T-helper 1 cell treated with Interleukin-12 subunit alpha and Interleukin-12 subunit beta and Interleukin-4 antibody, amounts not matched to agents 30 ng/mL and 1 ng/mL, for 36 hours (primary cell): ENCODE results near the gene CDCP1. TPM values are rescaled to one million over a fixed set of nuclear protein-coding genes. Genes with fewer than 3 reads are reported as not detected.
"Not testable (repeated sequence)": the region's sequence is repeated elsewhere in the genome, so short reads cannot be mapped to it uniquely, and the experiment has no call there.

Experiments
- intact Hi-C: fragments of 100-400 bp; cut with micrococcal nuclease; formaldehyde crosslinking; loops from one replicate; pipeline ENCODE4 v1.15.1; 2024
- total RNA-seq: library from RNA; stranded (reverse); gene quantifications from 2 replicates; pipeline ENCODE4 v1.2.3, GENCODE V29; 2022

CDCP1 gene
- total RNA-seq, 1 donor from 2014 or later, result 2.7 TPM

DNA sequence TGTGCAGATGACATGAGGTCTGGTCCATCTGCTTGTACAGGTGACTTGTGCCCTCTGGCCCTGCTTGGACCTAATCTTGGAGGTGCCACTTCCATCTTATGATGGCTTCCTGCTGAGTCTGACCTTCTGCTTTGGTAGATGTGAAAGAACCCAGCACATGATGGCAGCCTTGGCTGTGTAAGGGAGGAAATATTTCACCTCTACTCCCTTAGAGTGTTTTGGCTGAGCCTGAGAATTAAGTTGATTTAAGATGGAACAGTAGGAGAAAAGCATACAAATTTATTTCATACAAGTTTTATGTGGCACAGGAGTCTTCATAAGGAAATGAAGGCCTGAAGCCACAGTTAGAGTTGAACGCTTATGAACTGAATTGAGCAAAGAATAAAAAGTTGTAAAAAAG is 27.6 kb upstream of the CDCP1 start:
- intact Hi-C loops, result no loop called here

DNA sequence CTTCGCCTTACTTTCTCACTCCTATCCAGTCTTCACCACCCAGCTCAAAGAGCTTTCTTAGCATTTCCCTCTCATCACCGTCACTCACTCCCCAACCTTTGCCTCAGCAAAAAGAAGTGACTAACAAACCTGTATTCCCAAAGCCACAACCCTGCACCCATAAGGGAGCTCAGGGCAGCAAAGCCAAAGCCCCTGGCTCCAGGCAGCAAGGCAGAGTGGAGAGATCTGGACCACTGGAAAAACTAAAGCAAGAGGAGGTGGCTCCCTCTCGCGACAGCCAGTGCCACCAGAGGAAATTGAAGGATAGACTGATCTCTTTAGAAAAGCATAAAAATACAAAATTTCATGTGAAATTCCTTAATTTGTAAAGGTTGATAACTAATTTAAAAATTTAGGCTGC is 25.1 kb upstream of the CDCP1 start:
- intact Hi-C loops, result no loop called here

DNA sequence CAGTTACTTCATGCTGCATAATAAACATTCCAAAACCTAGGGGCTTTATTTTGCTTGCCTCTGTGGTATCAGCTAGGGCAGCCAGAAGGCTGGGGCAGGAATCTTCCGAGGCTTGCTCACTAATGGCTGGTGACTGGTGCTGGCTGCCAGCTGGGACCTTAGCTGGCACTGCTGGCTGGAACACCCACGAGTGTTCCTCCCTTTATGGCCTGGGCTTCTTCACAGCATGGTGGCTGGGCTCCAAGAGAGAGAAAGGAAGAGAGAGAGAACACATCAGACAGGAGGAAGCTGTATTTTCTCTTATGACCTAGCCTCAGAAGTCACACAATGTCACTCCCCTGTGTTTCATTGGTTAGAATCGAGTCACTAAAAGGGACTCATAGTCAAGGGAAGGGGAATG is 23.9 kb upstream of the CDCP1 start:
- intact Hi-C loops, result no loop called here

DNA sequence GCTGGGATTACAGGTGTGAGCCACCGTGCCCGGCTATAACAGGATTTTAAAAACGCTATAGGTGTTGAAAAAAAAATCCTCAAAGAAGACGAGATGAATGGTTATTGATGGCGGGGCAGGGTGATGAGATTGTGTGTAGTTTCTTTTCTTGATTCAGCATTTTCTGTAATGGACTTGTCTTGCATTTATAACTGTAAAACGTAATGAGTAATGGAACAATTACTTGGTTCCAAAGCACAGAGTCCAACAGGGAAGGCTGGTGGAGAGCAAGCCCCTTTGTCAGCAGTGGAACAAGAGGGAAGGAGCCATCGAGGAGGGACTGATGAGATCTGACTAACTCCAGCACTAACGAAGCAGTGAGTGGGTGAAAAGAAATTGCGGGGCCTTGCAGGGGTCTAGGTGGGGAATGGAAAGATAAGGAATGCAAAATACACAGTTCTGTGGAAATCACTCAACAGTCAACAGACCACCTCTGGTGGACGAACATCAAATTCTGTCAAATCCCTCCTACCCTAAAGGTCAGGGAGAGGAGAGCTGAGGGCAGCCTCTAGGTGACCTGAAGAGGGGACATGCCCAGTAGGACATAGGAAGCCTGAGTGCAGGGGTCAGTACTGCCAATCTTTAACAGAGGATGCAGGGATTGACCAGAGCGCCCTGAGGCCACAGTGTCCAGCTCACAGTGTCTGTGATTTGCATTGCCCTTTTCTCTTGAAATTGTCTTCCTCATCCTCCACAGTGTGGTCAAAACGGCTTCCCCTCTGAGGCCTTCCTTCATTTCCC is 23.1 kb upstream of the CDCP1 start:
- intact Hi-C loops, result no loop called here

DNA sequence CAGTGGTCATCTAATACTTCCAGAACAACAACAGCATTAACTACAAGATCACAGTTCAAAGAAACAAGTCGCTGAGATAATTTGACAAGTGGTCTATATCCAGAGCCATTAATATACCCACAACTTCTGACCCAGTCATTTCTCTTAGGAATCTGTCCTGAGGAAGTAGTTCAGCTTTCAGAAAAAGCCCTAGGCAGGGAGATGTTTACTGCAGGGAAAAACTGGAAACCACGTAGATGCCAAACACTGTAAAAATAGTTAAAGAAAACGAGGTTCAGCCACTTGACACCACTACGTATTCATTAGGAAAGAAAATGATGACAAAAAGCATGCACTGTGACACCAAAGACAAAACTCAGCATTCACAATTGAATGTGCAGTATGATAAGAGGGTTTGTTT is 22.3 kb upstream of the CDCP1 start:
- intact Hi-C loops, result no loop called here

DNA sequence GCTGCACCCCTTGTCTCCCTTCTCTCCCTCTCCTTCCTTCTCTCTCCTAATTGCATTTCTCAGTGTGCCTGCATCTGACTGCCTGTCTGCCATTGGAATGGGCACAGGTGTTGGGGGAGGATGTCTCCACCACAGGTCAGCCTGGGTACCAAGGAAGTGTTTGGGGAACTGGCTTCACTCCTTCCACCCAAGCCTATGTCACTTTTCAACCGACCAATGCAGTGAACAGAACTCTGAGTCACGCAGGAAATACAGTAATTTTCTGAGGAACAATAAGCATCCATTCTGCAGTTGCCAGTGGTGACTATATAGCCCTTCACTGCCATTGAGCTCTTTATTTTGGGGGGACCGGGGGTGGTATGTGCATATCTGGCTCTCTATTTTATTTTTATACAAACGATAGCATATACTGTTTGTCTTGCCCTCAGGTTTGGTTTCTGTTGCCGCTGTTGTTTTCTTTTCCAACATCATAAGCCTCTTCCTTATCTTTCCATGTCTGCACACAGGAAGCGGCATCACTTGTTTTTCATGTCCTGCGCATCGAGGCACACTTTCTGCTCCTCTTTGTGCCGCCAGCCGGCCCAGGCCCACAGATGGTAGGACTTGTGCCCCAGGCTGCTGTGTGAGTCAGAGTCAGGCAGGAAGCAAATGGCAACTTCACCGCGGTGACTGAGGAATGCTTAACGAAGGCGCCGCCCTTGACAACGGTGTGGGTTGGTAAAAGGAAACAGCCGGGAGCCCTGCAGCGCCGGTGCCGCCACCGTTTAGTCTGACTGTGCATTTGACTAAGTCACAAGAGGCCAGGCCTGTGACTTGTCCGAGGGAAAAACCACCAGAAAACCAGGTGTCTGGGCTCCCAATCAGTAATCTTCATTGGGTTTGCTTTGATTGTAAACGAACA is 21.1 kb upstream of the CDCP1 start:
- intact Hi-C loops, result loop anchor here (1.0 to 2.0 kb wide), 6 partner anchors 44 to 130 kb away; no protein-coding TSS in a partner anchor

DNA sequence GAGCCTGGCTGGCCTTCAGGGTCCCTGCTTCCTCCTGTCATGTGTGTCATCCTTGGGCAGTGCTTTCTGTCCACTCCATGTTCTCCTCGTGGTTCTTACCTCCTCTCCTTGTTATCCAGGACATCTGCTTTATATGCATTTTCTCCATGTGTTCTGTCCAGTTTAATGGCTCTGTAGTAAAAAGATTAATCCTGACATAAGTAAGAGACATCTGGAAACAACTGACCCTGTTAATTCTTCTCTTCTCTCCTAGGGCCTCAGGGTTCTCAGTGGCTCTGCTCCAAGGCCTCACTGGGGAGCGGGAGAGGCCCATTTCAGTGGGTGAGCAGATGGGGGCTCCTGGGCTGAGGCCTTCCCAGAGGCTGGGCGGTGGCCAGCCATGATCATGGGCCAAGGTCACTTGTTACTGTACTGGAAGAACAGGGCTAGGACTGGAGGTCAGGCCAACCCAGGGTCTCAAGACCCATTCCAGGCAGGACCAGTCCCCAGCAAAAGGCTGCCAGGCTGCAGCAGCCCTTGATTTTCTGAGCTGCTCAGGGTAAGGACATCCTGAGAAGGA is 20.2 kb upstream of the CDCP1 start:
- intact Hi-C loops, result loop anchor here (2.0 kb wide), 4 partner anchors 44 to 58 kb away; no protein-coding TSS in a partner anchor

DNA sequence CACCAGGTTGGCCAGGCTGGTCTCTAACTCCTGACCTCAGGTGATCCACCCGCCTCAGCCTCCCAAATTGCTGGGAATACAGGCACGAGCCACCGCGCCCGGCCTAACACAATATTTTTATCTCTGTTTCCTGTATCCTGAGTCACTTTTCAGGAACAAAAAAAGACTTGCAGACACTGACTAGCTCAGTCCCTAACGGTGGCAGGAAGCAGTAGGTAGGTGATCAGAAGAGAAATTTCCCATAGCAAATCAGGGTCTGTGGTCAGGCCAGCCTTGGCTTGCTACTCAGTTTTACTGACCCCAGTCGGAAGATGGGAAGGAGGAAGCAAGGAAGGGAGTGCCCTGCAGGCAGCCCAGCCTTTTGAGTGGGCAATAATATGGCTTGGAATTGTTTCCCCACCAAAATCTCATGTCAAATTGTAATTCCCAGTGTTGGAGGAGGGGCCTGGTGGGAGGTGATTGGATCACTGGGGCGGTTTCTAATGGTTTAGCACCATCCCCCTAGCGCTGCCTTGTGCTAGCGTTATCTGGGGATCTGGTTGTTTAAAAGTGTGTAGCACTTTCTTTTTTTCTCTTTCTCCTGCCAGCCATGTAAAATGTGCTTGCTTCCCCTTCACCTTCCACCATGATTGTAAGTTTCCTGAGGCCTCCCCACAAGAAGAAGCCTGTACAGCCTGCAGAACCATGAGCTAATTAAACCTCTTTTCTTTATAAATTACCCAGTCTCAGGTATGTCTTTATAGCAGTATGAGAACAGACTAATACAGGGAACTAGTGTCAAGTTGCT is 19.5 kb upstream of the CDCP1 start:
- intact Hi-C loops, result loop anchor here (2.0 kb wide), 4 partner anchors 45 to 59 kb away; no protein-coding TSS in a partner anchor

DNA sequence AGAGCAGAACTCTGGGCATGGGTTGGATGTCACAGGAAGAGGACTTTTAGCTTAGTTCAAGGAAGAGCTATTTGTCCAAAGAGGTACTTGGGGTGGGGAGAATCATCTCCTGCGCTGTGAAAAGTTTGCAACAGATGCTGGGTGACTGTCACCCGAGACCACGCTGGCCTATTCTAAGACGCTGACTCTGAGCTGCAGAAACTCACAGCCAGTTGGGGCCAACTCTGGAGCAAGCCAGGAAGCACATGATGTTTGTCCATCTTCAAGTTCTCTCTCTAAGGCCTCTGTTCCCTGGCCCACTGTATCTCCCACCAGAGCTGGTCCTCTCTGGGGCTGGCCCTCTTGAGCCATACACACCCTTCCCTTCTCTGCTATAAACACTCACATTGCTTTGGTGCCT is 17.9 kb upstream of the CDCP1 start:
- intact Hi-C loops, result no loop called here

DNA sequence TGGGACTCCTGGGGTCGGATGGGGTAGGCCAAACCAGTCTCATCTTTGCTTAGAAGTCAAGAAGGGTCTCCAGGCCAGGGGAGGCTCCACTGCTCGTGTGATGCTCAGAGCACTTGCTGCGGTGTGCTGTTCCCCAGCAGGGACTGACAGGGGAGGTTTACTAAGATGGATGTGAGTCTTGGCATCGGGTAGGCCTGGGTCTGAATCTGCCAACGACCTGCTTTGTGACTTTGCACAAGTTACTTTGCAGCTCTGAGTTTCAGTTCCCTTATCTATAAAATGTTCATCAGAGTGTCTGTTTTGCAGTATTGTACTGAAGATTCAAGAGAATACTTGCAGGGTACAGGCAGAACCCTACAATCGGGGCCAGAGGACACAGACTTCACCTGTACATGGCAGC is 17.3 kb upstream of the CDCP1 start:
- intact Hi-C loops, result no loop called here

DNA sequence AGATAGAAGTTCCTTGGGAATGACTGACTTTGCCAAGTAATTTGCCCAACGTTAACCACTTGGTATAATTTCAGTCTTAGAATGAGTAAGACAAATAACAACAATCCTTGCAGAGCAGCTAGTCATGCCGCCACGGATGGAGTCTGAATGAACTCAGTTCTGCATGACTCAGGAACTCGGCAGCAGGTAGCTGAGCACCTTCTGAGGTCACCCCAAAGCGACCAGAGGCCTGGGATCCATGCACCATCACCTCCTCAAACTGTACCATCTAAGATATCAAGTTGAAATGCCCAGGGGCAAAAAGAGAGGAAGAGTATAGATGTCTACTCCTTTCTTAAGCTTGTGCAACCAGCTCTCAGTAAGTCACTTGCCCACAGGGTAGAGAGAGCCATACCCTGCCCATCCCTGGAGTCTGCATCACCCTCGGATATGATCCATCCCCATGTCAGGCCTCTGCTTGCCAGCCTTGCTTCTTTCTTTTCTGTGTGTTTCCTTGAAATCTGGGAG is 8.5 kb upstream of the CDCP1 start:
- intact Hi-C loops, result loop anchor here (1.0 kb wide), 1 partner anchor 44 kb away; no protein-coding TSS in a partner anchor

DNA sequence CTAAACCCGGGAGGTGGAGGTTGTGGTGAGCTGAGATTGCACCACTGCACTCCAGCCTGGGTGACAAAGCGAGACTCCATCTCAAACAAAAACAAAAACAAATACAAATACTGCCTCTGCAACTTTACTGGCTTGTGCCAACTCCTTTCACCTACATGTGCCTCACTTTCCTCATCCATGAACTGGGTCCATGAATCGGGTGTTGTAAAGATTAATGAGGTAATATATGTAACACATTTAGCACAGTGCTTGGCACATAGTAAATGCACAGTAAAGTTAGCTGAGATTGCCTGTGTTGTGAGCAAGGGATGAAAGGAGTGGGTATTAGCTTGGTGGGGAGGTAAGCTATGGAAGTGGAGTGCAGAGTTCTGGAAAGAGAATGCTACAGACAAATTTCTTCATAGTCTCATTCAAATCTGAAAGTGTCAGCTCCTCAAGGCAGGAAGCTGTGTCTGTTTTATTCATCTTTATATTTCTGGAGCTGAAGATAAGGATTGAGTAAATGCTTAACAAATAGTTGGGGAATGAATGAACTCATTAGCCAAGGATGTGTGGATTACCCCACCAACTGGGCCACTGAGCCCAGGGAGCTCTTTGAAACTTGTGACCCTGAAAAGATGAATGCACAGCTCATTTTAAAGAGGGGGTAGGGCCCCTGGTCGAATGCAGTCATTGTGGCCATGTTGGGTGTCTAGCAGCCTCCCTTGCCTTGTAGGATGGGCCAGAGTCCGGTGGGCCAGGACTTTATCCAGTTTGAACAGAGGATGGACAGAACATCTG is 7.7 kb upstream of the CDCP1 start:
- intact Hi-C loops, result loop anchor here (1.0 kb wide), 1 partner anchor 44 kb away; no protein-coding TSS in a partner anchor

DNA sequence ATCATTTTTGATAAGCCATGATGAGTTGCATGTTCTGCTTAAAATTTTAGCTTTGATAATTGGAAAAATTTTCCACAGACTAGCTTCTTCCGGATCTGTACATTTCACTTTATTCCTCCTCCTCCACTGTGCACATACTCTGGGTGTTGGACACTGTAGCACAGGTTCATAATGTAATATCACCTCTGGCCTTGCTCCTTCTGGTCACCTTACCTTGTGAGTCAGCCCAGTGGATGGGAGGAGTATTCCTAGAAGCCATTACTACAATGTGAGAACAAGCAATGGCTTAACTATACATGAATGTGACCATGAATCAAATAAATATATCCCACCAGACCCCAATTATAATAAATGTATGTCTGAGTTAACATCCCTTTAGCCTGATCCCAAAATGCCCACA is 6.1 kb upstream of the CDCP1 start:
- intact Hi-C loops, result no loop called here

DNA sequence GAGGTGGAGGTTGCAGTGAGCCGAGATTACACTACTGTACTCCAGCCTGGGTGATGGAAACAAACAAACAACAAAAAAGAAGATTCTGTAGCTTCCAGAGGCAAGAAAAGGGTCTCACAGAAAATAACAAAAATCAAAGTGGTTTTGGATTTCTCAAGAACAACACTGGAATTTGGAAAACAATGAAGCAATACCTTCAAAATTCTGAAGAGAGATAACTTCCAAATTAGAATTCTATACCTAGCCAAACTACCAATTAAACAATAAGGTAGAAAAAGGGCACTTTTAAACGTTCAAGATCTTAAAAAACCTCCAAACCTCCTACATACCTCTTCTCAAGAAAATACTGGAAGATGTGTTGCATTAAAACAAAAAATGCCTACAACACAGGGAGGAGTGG is 4.9 kb upstream of the CDCP1 start:
- intact Hi-C loops, result no loop called here

DNA sequence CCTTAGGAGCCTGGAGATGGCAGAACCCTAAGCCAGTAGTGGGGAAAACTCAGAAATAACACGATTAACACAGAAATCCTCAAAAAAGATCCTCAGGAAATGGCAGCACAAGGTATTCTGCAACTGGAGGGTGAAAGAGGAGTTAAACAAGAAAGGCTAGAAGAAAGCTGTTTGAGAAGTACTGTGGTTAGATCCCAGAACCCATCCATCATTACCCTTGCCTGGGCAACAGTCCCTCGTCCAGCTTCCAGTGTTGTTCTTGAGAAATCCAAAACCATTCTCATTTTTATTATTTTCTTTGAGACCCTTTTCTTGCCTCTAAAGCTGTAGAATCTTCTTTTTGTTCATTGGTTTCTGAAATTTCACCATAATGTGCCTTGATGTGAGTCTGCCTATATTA is 2.7 kb upstream of the CDCP1 start:
- intact Hi-C loops, result no loop called here

DNA sequence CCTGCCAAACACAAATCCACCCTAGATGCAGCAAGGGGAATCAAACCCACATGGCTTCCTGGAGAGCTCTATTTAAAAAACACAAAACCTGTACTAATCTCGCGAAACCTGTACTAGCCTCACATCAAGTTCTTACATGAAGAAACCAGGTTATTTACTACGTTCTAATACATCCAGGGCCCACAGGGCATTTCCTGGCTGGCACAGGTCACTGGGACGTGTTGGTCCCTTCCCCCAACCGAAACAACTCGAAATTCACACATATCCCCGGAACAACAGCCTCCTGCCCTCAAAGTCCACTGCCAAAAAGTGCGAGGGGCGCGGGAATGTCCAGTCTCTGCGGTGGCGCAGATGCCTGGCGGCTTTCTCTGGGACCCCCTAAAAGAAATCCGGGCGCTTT is 955 bp downstream of the CDCP1 start:
- intact Hi-C loops, result no loop called here

DNA sequence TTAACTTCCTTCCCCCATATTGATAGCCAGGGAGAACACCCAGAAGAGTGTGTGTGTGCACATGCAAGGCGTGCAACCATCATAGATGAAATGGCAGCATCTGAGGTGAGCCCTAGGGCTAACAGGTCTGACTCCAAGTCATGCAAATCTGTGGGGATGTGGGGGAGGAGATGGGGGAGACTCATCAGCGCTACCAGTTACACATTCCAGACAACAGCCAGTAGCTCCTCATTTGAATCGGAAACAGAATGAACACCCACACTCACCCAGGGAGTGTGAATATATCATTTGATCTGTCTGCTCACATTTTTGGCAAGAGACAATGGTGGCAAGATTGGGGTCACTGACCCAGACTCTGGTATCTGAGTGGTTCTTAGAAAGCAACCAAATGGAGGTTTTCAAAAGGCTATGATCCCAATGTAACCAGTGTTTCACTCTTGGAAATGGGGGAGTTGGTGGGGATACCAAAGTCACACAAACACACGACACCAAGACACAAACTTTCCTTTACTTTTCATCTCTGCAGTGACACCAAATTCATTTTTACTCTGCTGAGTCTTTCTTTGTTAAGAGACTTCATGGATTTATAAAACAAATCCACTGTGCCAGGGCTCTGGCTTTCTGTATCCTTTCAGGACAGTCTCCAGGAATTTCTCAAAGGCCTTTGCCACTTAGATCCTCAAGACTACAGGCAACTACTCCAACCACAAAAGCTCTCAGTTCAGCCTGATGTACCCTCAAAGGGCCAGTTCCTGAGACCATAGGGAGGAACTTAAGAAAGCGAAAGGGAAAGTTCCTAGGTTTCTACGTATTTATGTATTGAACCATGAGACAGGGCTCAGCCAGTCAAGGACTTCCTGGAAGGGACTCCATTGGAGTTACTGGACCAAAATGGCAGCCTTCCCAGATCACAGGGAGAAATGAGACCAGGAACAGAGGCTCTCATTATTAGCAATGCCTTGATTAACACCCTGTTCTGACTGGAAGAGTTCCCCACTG is 2.2 kb downstream of the CDCP1 start:
- intact Hi-C loops, result no loop called here

DNA sequence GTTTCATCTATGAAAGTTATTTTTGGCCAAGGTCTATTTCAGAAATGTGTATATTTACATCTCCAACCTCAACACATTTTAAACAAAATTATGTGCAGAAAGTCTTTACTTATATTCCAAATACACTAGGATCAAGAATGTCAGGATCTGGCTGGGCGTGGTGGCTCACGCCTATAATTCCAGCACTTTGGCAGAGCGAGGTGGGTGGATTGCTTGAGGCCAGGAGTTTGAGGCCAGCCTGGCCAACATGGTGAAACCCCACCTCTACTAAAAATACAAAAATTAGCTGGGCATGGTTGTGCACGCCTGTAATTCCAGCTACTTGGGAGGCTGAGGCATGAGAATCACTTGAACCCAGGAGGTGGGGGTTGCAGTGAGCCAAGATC is 5.4 kb downstream of the CDCP1 start:
- intact Hi-C loops, result not testable (repeated sequence)
